Neural progenitor cell (in vitro differentiated cells): ENCODE measurements around the gene IFNAR2.

Experiments
- CTCF ChIP-seq: fragments of 200-600 bp; sonication (generic); IDR thresholded peaks from 2 replicates; pipeline ENCODE4 v1.5.1; 2017; ENCODE audit warnings: antibody characterized with exemption, mild to moderate bottlenecking
- EZH2 ChIP-seq: fragments of 200-600 bp; sonication (generic); IDR thresholded peaks from 2 replicates; pipeline ENCODE4 v1.6.1; 2017; ENCODE audit warnings: antibody characterized with exemption, mild to moderate bottlenecking, moderate library complexity
- EZH2phosphoT487 ChIP-seq: fragments of 200-600 bp; sonication (generic); IDR thresholded peaks from 2 replicates; pipeline ENCODE4 v1.6.1; 2017; ENCODE audit warnings: antibody characterized with exemption

GRCh38 chr21:33254766-33255165 is 25.0 kb downstream of the IFNAR2 start:
- TF ChIP-seq CTCF, result no peak
- no peak for TF ChIP-seq EZH2
- no peak for TF ChIP-seq EZH2phosphoT487
